NCI-H1930 (cell line): ENCODE measurements around the gene TOP1.

ENCODE experiments used
- DNase-seq, 2 experiments: peaks; one replicate each; lab custom pipeline; 2025; lab: John Stamatoyannopoulos, UW

Gene TOP1

DNA sequence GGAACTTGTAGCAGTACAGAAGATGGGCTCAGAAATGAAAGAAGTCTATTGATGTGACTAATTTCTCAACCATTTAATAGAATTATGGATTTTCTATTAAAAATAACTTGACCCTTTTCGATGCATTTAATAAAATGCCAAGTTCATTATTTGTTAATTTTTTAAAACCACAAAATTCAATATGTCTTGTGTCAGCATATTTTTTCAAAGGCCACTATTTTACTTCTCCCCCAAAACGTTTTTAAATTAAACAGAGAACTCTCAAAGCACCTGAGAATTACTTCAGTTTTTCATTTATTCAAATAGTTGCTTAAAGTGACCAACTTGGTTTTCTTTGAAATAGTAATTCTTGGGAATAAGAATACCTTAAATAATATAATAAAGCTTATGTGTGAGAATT, 8.6 kb downstream of the TOP1 start:
- DNase-seq = no peak

DNA sequence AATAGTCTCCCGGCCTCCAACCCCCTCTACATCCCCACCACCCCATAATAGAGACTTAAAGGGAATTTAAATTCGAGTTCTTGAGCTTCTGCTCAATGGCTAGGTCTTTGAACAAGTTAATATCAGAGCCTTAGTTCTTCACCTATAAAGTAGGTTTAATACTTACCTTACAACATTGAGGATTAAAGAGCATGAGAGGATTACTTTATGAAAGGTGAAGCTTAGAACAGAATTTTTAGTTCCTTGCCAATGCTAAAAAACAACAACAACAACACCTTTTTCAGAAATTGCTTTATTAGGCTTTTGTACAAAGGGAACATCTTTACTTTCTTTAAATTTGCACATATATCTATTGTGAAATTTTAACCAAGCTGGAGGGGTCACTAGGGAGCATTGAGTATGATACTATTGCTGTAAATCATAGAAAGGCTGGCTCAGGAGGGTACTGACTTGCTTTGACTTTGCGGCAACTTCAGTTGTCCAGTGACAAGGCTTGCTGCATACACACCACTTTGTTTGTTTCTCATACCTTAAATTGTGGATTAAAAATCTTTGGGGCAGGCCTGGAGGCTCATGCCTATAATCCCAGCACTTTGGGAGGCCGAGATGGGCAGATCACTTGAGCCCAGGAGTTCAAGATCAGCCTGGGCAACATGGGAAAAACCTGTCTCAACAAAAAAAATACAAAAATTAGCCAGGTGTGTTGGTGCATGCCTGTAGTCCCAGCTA, 9.7 kb downstream of the TOP1 start:
- no peak for DNase-seq

DNA sequence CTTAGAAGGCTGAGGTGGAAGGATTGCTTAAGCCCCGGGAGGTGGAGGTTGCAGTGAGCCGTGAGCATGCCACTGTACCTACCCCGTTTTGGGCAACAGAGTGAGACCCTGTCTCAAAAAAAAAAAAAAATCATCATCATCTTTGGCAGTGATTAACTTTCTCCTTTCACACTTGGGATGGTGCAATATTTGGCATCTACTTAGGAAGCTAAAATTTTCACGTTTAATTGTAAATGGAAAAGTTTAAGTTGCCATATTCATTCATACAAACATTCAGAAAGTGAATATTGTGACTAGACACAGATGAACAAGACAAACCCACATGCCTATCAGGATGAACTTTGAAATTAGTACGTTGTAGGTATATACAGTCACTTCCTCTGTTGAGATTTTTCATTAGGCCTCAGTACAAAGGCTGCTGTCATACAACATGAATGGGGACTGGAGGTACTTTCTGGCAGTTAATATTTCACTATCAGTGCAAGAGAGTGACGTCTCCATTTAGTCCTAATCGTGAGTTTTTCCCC, 10.3 kb downstream of the TOP1 start:
- DNase-seq = no peak

DNA sequence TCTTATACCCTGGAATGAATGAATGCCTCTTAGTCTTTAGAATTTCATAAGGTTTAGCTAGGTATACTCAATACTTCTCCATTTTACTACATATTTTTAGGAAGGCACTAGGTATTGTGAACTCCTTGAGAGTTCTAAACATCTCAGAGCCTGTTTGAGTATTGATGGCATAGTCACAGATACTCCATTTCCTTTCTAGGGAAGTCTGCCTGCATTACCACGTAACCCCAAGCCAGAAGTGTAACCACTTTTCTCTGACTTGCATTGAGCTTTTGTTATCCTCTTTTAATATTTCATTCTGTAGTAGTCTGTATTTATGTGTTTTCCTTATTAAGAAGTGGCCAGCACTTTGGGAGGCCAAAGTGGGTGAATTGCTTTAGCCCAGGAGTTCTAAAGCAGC, 12.2 kb downstream of the TOP1 start:
- no peak for DNase-seq

DNA sequence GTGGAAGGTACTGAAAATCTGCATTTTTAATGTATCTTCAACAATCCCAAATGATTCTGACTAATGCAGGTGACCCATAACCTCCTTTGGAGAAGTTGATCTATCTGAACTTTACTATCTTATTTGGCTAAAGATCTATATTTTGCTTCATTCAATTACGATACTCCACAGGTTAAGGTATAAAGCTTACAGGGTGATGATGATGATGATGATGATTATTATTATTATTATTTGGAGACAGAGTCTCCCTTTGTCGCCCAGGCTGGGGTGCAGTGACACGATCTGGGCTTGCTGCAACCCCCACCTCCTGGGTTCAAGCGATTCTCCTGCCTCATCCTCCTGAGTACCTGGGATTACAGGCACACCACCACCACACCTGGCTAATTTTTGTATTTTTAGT, 13.1 kb downstream of the TOP1 start:
- DNase-seq = no peak

DNA sequence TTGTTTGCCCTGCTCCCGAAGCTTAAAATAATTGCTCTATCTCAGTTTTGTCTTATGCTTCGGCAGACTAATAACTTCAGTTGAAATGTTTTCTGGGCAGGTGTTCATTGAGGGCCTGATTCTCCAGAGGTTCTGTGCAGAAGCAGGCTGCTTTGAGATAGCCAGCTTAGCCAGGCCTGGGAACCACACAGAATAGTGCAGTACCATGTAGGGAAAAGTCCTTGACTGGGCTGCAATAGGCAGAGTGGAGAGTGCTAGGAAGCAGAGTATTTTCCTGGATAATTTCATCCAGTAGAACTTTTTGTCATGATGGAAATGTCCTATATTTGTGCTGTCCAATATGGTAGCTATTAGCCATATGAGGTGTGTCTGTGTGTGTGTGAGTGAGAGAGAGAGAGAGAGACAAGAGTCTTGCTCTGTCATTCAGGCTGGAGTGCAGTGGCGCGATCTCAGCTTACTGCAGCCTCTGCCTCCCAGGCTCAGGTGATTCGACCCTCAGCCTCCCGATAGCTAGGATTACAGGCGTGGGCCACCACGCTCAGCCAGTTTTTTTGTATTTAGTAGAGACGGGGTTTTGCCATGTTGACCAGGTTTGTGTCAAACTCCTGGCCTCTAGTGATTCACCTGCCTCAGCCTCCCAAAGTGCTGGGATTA, 15.9 kb downstream of the TOP1 start:
- no peak for DNase-seq

DNA sequence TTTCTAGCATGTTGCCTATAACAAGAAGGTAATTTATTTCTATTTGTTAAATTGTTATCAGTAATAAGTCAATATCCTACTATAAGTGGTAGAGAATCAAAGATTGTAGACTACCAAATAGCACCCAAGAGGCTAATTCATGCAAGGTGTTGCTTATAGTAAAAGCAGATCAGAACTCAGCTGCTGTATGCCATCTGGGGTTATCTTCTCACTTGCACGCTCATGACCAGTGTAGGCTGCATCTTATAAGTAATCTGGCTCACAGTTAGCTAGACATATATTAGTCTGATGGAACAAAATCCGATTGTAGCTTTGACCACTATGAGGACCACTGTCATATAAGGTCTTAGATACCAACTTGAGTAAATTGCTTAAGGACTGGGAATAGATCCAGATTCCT, 17.0 kb downstream of the TOP1 start:
- DNase-seq = no peak

DNA sequence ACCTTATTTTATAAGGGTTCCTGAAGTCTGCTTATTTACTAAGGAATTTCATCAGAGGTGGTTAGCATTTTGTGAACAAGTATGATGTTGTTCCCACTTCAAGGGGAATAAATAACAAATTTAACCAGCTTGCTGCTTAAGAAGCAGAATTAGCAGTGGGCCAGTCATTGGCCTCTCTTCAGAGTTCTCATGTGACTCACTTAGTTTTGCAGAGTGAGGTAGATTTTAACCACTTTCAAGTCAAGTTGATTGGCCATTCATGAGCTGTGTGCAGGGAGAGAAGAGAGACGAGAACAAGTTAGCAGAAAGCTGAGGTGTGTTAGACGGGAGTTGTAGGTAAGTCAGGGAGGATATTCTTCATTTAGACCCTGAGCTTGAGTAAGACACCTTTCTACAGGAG, 18.1 kb downstream of the TOP1 start:
- no peak for DNase-seq

DNA sequence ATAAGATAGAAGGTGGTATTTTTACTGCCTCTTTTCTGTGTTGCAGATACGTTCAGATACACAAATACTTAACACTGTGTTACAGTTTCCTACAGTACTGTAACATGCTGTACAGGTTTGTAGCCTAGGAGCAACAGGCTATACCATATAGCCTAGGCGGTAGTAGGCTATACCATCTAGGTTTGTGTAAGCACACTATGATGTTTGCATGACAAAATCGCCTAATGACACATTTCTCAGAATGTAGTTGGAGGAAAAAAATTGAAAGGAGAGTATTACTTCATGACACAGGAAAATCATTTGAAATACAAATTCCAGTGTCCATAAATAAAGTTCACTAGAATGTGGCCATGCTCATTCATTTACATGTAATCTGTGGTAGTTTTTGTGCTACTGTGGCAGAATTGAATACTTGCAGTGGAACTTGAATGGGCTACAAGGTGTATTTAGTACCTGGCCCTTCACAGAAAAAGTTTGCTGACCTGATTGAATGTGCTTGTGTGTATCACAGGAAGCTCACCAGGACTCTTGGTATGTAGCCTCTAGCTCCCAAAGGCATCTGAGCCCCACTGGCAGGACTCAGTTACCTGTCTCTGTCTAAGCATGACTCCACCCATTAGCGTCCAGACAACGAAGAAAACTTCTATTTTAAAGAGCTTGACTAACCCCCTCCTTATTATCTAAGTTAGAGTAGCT, 18.8 kb downstream of the TOP1 start:
- no peak for DNase-seq

DNA sequence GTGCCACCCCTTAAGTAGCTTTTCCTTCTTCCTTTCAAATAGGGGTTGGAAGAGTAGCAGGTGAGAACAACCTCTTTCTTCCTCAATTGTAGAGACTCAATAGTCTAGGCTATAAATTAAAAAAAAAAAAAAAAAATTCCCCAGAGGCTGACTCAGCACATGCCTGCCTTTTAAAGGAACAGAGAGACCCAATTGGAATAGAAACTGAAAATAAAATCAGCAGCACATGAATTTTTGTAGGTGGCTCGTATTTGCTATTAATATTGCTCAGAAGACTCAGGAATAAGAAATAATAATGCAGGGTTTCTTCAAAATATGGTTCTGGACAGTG, 19.3 kb downstream of the TOP1 start:
- DNase-seq = no peak

DNA sequence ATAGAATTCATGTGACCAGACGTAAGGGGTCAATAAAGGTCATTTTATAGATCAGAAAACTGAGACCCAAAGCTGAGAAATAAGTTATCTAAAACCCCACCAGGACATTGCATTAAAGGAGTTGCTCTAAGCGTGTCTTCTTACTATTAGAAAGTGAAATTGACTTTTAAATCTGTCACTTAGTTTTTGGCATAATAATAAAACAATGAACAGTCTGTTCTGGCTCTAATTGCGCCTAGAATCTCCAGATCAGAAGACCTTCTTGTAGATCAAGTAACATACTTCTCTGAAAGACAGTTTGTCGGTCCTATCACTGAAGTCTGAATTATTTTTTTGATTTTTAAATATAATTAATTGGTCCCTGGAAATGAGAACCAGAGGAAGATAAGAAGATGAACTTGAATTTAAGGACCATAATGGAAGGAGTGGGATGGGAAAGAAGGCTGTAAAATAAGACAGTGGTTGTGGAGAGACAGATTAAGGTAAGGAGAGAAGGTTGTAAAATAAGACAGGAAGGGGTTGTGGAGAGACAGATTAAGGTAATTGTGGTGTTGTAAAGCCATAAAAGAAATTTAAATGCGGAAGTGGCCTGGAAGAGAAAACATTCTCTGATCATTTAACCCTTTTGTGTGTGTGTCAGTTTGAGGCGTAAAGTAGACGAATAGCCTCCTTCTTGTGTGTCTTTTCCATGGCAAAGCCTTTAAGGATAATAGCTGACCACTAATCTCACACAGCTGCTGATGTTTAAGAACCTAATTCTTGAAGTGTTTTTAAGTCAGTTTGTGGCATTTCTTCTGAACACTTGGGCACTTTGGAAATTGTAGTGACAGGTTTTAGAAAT, 20.1 kb downstream of the TOP1 start:
- DNase-seq = no peak

DNA sequence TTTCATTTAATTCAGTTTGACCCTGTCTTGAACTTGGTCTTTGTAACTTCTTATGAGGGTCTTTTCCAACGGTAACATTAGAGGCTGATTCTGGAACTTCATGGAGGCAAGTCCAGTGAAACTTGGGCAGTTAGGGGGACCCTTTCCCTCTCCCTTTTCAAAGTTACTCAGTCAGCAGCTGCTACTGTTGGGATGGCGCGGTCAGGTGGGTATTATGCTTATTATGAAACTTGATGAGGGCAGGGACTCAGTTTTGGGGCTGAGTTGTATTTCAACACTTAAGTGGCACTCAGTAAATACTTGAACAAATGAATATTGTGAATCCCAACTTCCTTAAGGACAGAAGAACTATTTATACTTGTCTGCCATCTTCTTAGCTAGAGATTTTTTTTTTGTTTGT, 20.8 kb downstream of the TOP1 start:
- no peak for DNase-seq

DNA sequence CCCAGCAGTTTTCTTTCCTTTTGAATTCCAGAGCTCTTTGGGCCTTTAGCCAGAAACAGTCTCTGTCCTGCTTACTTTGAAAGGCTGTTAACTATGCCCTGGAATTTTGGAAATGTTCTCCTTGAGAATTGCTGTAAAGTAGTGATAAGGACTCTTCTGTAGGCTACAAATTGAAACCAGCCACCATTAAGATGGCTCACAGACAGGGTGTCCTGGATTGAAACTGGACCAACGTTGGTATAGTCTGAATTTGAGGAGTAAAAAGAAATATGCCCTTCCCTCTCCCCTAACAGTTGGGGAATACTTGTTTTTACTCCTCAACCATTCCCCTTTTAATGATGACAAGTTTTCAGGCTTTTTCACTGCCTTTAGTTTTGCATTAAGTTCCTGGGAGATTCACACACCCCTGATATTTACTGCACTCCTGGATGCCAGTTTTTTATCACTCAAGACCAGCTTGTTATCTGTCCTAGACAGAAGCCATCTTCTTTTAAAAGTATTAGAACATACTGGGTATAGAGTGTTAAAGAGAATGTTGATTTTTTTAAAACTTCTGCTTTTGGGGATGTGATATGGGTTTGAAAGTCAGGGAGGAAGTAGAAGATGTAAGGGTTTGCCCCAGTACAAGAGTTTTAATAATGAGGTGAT, 21.9 kb downstream of the TOP1 start:
- no peak for DNase-seq

DNA sequence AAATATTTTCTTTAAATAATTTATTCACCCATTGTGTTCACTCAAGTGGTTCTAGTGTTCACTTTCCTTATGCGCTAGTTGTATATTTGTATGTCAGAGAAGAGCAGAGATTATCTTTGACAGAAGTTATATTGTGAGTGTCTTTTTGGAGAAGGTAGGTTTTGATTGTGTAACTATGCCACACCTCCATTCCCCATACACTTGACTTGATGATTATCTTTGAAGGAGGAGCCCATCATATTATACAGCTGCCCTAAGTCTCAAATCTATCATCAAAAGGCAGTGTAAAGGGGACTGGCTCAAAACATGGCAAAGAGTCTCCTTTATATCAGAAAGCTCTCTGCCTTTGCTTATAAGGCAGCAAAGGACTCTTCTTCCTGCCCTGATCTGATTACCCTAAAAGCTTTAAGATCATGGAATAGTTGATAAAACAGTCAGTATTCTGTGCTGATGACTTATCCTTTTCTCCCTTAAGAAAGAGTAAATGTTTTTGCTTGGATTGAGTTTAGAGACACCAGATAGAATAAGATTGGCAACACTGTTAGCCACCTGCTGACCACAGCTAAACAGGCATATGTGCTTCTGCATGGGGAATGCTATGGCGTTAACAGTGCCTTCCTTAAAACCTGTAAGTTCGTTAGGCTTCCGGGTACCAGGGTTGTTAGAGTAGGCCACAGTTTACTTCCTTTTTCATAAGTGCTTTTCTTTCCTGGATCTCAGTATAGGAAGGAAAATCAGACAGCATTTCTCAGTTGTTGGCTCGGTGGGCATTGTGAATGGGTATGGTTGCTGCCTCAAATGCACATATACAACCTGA, 22.6 kb downstream of the TOP1 start:
- no peak for DNase-seq

DNA sequence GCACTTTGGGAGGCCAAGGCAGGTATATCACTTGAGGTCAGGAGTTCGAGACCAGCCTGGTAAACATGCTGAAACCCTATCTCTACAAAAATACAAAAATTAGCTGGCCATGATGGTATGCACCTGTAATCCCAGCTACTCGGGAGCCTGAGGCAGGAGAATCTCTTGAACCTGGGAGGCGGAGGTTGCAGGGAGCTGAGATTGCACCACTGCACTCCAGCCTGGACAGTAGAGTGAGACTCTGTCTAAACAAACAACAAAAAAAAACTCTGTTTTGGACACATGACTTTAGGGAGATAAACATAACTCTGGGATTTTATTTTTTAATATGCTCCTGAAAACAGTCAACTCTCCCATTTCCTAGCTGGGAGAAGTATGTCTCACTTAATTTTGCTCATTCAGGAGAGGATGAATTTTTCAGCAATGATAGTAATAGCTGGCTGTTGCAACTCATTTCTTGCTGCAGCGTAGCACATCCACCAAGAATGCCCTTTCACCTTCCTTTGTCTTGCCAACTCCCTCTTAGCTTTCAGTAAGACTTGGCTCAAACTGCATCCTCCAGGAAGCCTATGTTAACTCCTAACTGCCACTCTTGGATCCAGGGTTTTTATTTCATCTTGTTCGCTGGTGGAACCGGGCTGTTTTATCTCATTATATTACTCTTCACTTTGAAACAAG, 24.3 kb downstream of the TOP1 start:
- no peak for DNase-seq

DNA sequence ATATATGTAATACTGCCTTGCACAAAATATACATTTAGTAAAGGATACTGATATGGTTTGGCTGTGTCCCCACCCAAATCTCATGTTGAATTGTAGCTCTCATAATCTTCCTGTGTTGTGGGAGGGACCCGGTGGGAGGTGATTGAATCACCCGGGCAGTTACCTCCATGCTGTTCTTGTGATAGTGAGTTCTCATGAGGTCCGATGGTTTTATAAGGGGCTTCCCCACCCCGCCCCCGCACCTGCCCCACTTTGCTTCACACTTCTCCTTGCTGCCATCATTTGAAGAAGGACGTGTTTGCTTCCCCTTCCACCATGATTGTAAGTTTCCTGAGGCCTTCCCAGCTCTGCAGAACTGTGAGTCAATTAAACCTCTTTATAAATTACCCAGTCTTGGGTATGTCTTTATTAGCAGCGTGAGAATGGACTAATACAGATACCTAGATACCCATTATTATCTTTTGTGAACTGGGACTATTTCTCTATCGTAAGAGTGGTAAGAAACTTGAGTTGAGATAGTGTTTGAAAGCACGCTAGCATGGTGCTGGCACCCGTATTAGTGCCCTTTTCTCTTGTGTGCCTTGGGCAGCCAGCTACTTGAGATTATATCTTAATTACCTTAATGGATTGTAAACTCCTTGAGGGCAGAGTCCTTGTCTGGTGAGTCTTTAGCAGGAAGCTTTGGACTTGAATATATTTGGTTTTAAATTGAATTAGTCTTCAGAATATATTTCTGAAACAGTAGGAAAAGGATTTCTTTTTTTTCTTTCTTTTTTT, 25.6 kb downstream of the TOP1 start:
- DNase-seq = no peak

DNA sequence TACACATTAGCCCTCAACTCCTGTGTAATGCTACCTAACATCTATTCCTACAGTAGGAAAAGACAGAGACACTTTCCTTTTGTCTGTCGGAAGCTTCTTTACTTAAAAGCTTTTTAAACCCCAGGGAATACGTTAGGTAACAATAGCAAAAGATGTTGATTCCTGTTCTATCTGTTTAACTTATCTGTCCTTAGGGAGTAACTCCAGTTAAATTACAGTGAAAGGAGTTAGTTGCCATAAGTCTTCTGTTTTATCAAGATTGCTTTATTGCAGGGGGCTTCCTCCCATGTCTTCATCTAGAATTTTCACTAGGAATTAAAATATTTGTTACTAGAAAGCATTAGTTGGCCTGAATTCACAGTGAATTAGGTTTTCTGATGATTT, 26.2 kb downstream of the TOP1 start:
- DNase-seq = no peak

DNA sequence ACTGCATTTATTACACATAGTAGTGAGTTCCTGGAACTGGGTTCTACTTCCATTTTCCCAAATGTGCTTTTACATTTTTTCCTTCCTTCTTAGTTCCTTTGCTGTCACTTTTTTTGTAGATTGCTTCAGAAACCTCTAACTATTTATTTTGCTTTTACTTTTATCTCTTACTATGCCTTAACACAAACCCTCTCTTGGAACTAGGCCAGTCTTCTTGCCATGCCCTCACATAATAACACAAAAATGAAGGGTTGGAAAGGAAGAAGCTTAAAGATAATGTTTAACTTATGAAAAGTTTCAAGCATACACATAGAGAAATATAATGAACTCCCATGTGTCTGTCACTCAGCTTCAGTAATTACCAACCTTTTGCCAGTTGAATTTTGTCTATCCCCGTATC, 27.1 kb downstream of the TOP1 start:
- no peak for DNase-seq

DNA sequence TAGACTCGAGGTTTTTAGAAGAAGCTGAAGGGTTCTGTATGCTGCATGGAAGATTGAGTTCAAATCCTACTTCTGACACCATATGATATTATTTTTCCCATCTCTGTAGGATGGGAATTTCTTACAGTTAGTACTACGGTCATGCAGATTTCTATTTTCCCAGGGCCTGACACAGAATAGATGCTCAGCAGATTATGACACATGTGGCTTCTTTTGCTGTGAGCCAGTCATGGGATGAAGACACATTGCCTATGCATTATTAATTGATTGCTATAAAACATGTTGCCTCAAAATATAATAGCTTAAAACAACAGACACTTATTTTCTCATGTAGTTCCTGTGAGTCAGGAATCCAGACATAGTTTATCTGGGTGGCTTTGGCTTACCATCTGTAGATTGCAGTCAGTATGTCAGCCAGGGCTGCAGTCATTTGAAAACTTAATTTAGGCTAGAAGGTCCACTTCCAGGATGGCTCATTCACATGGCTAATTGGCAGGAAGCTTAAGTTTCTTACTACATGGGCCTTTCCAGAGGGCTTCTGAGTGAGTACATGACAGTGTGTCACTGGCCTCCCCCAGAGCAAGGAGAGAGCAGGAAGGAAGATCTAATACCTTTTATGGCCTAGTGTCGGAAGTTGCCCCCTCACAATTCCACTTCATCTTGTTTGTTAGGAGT, 29.5 kb downstream of the TOP1 start:
- DNase-seq = no peak
